Upper lobe of left lung (tissue), 4 donors: ENCODE results near the gene PCNX2.

Experiments
- CTCF ChIP-seq, 6 experiments: fragments of 450-650 bp in 4 of 6; fragments of 200-600 bp in 2 of 6; sonication (generic) in 2 of 6; IDR thresholded peaks; one replicate each; pipeline ENCODE4 v1.5.1; 2016 to 2019; ENCODE audit warnings: antibody characterized with exemption in 6 of 6
- EP300 ChIP-seq, 4 donors: sonication (generic); formaldehyde crosslinking; IDR thresholded peaks; one replicate each; pipeline ENCODE4 v1.5.1; 2017; ENCODE audit warnings: antibody characterized with exemption in 4 of 4, control low read depth in 2 of 4
- POLR2A ChIP-seq, 4 donors: fragments of 450-650 bp; IDR thresholded peaks; one replicate each; pipeline ENCODE4 v1.5.1; 2016 to 2017; ENCODE audit warnings: antibody characterized with exemption in 4 of 4, mild to moderate bottlenecking in 2 of 4
- POLR2AphosphoS5 ChIP-seq, 2 donors: sonication (generic); formaldehyde crosslinking; IDR thresholded peaks; one replicate each; pipeline ENCODE4 v1.5.1; 2017; ENCODE audit warnings: antibody characterized with exemption in 2 of 2

DNA sequence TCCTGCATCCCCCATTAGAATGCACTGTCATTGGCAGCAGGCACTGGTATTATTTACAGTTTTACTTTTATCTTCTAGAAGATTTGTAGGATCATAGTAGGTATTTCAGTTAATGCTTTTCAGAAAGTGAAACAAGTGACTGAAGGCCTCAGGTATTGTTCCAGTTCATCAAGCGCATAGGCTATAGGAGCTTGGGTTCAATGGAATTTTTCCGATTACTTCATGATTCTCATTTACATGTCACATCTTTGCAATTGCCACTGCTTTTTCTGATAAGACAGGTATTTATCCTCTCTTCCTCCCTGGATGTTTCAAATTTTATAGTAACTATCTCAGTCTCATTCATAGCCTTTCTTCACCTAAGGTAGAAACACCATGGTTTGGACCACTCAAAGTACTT is 183.8 kb downstream of the PCNX2 start:
- TF ChIP-seq CTCF (IDR thresholded peaks at IDR 0.05): no peak
- TF ChIP-seq POLR2A (IDR thresholded peaks at IDR 0.05): no peak
- TF ChIP-seq POLR2AphosphoS5 (IDR thresholded peaks at IDR 0.05): no peak
- no peak for TF ChIP-seq EP300 (IDR thresholded peaks at IDR 0.05)
